Mononuclear cell (primary cell): ENCODE results near the gene LRP1B. TPM values are rescaled to one million over a fixed set of nuclear protein-coding genes. Genes with fewer than 3 reads are reported as not detected.
"Not testable (repeated sequence)": the region's sequence is repeated elsewhere in the genome, so short reads cannot be mapped to it uniquely, and the experiment has no call there.

Experiments
- H3K27me3 ChIP-seq: 2 replicates; pipeline ENCODE4 v1.6.0; 2011; ENCODE audit warnings: low read length, control low read depth; ENCODE audit not compliant: insufficient read depth
- H3K4me1 ChIP-seq: 2 replicates; pipeline ENCODE4 v1.5.1; 2011; ENCODE audit warnings: mild to moderate bottlenecking, low read length, control low read depth; ENCODE audit not compliant: insufficient read depth
- H3K4me3 ChIP-seq: 2 replicates; pipeline ENCODE4 v1.5.1; 2011; ENCODE audit warnings: mild to moderate bottlenecking, low read length, moderate library complexity
- H3K9me3 ChIP-seq: 2 replicates; pipeline ENCODE4 v1.5.1; 2011; ENCODE audit warnings: low read depth, mild to moderate bottlenecking, control low read depth, low read length
- total RNA-seq: library from RNA; depleted of rRNA; stranded (reverse); fragments of >200 nt; gene quantifications from one replicate; pipeline ENCODE4 v1.2.3, GENCODE V29; 2012

The LRP1B gene
- total RNA-seq, 1 donor = under 0.01 TPM

GRCh38 chr2:141001750-141002149, 1129.1 kb downstream of the LRP1B start:
- no peaks in the 10 kb centered on the region for H3K4me1 ChIP-seq
- no peak overlapping the region for H3K4me3 ChIP-seq
- H3K9me3 ChIP-seq = no peaks in the 10 kb centered on the region
- no peaks in the 10 kb centered on the region for H3K27me3 ChIP-seq

- H3K4me1 ChIP-seq = no peaks in the 10 kb centered on the region
These were observed 1132.2 kb downstream of the LRP1B start for GRCh38 chr2:140998577-140998976.

GRCh38 chr2:140998017-140998416, 1132.8 kb downstream of the LRP1B start:
- Histone ChIP-seq H3K9me3 (no peaks in the 10 kb centered on the region), H3K4me3 (no peak overlapping the region), H3K4me1 (no peaks in the 10 kb centered on the region), H3K27me3 (no peaks in the 10 kb centered on the region)

More at GRCh38 chr2:140998577-140998976, 1132.2 kb downstream of the LRP1B start:
- Histone ChIP-seq H3K27me3 (no peaks in the 10 kb centered on the region), H3K4me3 (no peak overlapping the region), H3K9me3 (no peaks in the 10 kb centered on the region)

GRCh38 chr2:140994856-140995255, 1136.0 kb downstream of the LRP1B start:
- Histone ChIP-seq H3K4me1 (no peaks in the 10 kb centered on the region), H3K27me3 (no peaks in the 10 kb centered on the region), H3K9me3 (no peaks in the 10 kb centered on the region), H3K4me3 (no peak overlapping the region)

- no peaks in the 10 kb centered on the region for H3K9me3 ChIP-seq
- H3K27me3 ChIP-seq = no peaks in the 10 kb centered on the region
- no peak overlapping the region for H3K4me3 ChIP-seq
- H3K4me1 ChIP-seq = no peaks in the 10 kb centered on the region
These were observed 1140.4 kb downstream of the LRP1B start for GRCh38 chr2:140990416-140990815.

GRCh38 chr2:140988597-140988996, 1142.2 kb downstream of the LRP1B start:
- H3K4me1 ChIP-seq = no peaks in the 10 kb centered on the region
- H3K9me3 ChIP-seq = no peaks in the 10 kb centered on the region
- H3K4me3 ChIP-seq = no peak overlapping the region
- H3K27me3 ChIP-seq = no peaks in the 10 kb centered on the region

GRCh38 chr2:140986456-140986855, 1144.4 kb downstream of the LRP1B start:
- H3K4me1 ChIP-seq = no peaks in the 10 kb centered on the region
- H3K9me3 ChIP-seq = no peaks in the 10 kb centered on the region
- no peak overlapping the region for H3K4me3 ChIP-seq
- H3K27me3 ChIP-seq = no peaks in the 10 kb centered on the region

- H3K4me1 ChIP-seq = no peaks in the 10 kb centered on the region
- H3K4me3 ChIP-seq = no peak overlapping the region
- no peaks in the 10 kb centered on the region for H3K9me3 ChIP-seq
- H3K27me3 ChIP-seq = no peaks in the 10 kb centered on the region
These were observed 1155.6 kb downstream of the LRP1B start for GRCh38 chr2:140975237-140975636.

GRCh38 chr2:140972724-140973123, 1158.1 kb downstream of the LRP1B start:
- Histone ChIP-seq H3K27me3 (no peaks in the 10 kb centered on the region), H3K4me3 (no peak overlapping the region), H3K9me3 (no peaks in the 10 kb centered on the region), H3K4me1 (no peaks in the 10 kb centered on the region)

- not testable (repeated sequence) for H3K4me1 ChIP-seq, H3K4me3 ChIP-seq, H3K9me3 ChIP-seq, H3K27me3 ChIP-seq
These were observed 1166.5 kb downstream of the LRP1B start for GRCh38 chr2:140964324-140964723.

DNA sequence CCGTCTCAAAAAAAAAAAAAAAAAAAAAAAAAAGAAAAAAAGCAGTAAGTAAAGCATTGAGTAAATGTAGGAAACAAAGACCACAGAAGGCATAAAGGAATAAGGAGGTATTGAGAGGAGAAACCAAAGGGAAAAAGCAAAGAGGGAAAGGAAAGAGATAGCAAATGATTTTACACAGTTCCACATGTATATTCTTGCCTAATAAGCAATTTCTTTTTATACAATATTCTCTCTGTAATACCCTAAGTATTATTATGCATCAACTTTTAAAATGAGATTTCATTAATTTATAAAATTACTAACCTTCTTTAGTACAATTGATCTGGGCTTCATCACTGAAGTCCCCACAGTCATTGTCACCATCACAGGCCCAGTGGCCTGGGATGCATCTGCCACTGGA, 1180.9 kb downstream of the LRP1B start:
- H3K4me1 ChIP-seq = no peaks in the 10 kb centered on the region
- H3K9me3 ChIP-seq = no peaks in the 10 kb centered on the region
- no peak overlapping the region for H3K4me3 ChIP-seq
- no peaks in the 10 kb centered on the region for H3K27me3 ChIP-seq

- Histone ChIP-seq H3K9me3 (peaks cover 6% of the 10 kb centered on the region), H3K4me1 (no peaks in the 10 kb centered on the region), H3K4me3 (no peak overlapping the region), H3K27me3 (no peaks in the 10 kb centered on the region)
These were observed 1183.6 kb downstream of the LRP1B start for GRCh38 chr2:140947236-140947635.

DNA sequence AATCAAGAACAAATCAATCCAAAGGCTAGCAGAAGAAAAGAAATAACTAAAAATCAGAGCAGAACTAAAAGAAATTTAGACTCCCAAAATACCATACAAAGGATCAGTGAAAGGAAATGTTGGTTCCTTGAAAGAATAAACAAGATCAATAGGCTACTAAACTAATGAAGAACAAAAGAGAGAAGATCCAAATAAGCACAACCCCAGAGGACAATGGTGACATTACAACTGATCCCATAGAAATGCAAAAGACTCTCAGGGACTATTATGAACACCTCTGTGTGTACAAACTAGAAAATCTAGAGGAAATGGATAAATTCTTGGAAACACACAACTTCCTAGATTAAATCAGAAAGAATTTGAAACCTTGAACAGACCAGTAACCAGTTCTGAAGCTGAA, 1186.9 kb downstream of the LRP1B start:
- Histone ChIP-seq H3K9me3 (peaks cover 15% of the 10 kb centered on the region), H3K4me1 (no peaks in the 10 kb centered on the region), H3K27me3 (no peaks in the 10 kb centered on the region), H3K4me3 (no peak overlapping the region)

DNA sequence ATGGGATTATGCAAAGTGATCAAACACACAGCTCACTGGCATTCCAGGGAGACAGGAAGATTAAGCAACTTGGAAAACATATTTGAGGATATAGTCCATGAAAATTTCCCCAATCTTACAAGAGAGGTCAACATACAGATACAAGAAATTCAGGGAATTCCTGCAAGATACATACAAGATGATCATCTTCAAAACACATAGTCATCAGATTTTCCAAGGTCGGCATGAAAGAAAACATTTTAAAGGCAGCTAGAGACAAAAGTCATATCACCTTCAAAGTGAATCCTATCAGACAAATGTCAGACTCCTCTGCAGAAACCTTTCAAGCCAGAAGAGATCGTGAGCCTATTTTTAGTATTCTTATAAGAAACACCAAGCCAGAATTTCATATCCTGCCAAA, 1188.5 kb downstream of the LRP1B start:
- Histone ChIP-seq H3K27me3 (no peaks in the 10 kb centered on the region), H3K9me3 (peaks cover 15% of the 10 kb centered on the region), H3K4me1 (no peaks in the 10 kb centered on the region), H3K4me3 (no peak overlapping the region)

DNA sequence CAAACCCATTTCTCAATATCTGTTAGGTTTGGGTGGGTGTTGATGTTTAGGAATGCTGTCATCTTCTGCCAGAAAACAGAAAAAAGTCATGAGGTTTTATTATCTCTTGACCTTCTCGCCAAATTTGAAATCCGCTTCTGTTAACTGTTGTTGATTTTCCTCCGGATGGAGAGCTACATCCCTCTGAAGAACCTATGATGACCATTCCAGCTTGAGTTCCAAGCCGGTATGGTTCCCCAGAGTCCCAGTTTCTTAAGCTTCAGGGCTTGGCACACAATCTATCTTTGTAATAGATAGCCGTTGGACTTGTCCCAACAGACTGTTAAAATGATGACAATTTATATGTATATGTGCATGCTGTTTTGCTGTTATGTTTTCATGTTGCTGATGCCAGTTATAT, 1201.0 kb downstream of the LRP1B start:
- Histone ChIP-seq H3K4me1 (no peaks in the 10 kb centered on the region), H3K27me3 (no peaks in the 10 kb centered on the region), H3K9me3 (no peaks in the 10 kb centered on the region), H3K4me3 (no peak overlapping the region)

DNA sequence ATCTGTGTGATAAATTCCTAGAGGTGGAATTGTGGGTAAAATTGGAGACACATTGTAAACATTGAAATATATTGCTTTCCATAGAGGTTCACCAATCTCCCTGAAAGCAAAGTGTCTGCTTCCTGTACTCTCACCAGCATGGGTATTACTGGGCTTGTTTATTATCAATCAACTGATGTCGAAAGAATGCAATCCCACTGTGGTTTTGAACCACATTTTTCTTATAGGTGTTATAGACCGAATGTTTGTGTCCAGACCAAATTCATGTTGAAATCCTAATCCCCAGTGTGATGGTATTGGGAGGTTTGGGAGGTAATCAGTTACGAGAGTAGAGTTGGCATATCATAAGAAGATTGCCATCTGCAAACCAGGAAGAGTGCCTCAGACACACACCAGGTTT, 1212.4 kb downstream of the LRP1B start:
- Histone ChIP-seq H3K4me3 (no peak overlapping the region), H3K4me1 (no peaks in the 10 kb centered on the region), H3K27me3 (no peaks in the 10 kb centered on the region), H3K9me3 (no peaks in the 10 kb centered on the region)

DNA sequence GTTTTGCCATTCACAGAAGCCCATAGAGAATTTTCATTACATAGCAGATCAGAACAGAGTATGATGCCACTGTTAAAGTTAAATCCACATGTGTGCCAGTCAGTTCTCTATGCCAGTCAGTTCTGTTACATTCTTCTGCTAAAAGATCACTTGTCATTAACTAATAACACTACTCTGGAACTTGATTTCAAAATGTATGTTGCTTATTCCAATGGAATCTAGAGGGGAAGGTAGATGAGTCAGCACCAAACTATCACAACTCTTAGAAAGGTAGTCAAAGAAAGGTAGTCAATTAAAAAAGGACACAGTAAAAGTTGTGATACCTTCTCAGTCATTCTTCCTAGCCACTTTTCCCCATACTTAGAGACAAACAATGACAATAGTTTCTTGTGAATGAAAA, 1214.4 kb downstream of the LRP1B start:
- Histone ChIP-seq H3K9me3 (no peaks in the 10 kb centered on the region), H3K27me3 (no peaks in the 10 kb centered on the region), H3K4me3 (no peak overlapping the region), H3K4me1 (no peaks in the 10 kb centered on the region)
